Upper lobe of left lung (tissue), 6 donors: ENCODE results near the gene MFSD2A. TPM values are rescaled to one million over a fixed set of nuclear protein-coding genes. Genes with fewer than 3 reads are reported as not detected.

ENCODE experiments used
- ATAC-seq, 2 donors: fragments of 200-7000 bp; cut with Tn5 transposase; one replicate each; pipeline ENCODE4 v1.9.1; 2022; ENCODE audit warnings: mild to moderate bottlenecking in 2 of 2, moderate library complexity in 2 of 2; ENCODE audit not compliant: low FRiP score in 2 of 2
- DNase-seq, 2 donors: peaks; one replicate each; pipeline ENCODE4 v3.0.0-alpha.2; 2019 to 2020
- H3K27ac ChIP-seq, 4 donors: fragments of 200-600 bp; sonication (generic); one replicate each; pipeline ENCODE4 v1.5.1; 2016 to 2019
- H3K27me3 ChIP-seq, 4 donors: fragments of 200-600 bp; sonication (generic); one replicate each; pipeline ENCODE4 v1.5.1; 2017 to 2019
- H3K36me3 ChIP-seq, 4 donors: fragments of 200-600 bp; sonication (generic); one replicate each; pipeline ENCODE4 v1.5.1; 2016 to 2019
- H3K4me1 ChIP-seq, 4 donors: fragments of 200-600 bp; sonication (generic); one replicate each; pipeline ENCODE4 v1.5.1; 2018 to 2019
- H3K4me3 ChIP-seq, 4 donors: fragments of 200-600 bp; sonication (generic); one replicate each; pipeline ENCODE4 v1.5.1; 2017 to 2019; ENCODE audit warnings: mild to moderate bottlenecking in 2 of 4, moderate library complexity in 1 of 4
- H3K9me3 ChIP-seq, 4 donors: fragments of 200-600 bp; sonication (generic); one replicate each; pipeline ENCODE4 v1.5.1; 2018 to 2019
- CTCF ChIP-seq, 6 experiments: fragments of 450-650 bp in 4 of 6; fragments of 200-600 bp in 2 of 6; sonication (generic) in 2 of 6; IDR thresholded peaks; one replicate each; pipeline ENCODE4 v1.5.1; 2016 to 2019; ENCODE audit warnings: antibody characterized with exemption in 6 of 6
- EP300 ChIP-seq, 4 donors: sonication (generic); formaldehyde crosslinking; IDR thresholded peaks; one replicate each; pipeline ENCODE4 v1.5.1; 2017; ENCODE audit warnings: antibody characterized with exemption in 4 of 4, control low read depth in 2 of 4
- POLR2A ChIP-seq, 4 donors: fragments of 450-650 bp; IDR thresholded peaks; one replicate each; pipeline ENCODE4 v1.5.1; 2016 to 2017; ENCODE audit warnings: antibody characterized with exemption in 4 of 4, mild to moderate bottlenecking in 2 of 4
- POLR2AphosphoS5 ChIP-seq, 2 donors: sonication (generic); formaldehyde crosslinking; IDR thresholded peaks; one replicate each; pipeline ENCODE4 v1.5.1; 2017; ENCODE audit warnings: antibody characterized with exemption in 2 of 2
- WGBS, 2 donors: methylation state at CpG; one replicate each; pipeline ENCODE4 v1.1.5; 2017 to 2018; 5-methylcytosine and 5-hydroxymethylcytosine counted together
- total RNA-seq, 6 donors: library from RNA; depleted of rRNA in 4 of 6; stranded (reverse); fragments of >200 nt in 4 of 6; gene quantifications; one replicate each; pipeline versions ENCODE4 v1.1.0 to v1.2.1, GENCODE V29; 2016 to 2021
- donor health status: DM: no; HTN: no; CAD: no; lungs with moderate emphysema.
- donor health status: DM: no; HTN: yes; CAD: no; lungs with severe emphysema.

Gene MFSD2A
- total RNA-seq, 6 donors from 2014 or later: 63.9 to 196 (median 109) TPM

- H3K4me3 ChIP-seq: no peak overlapping the region
- 48 to 54% methylated on average over 8 of the region's 8 CpGs for WGBS, 2 donors
- H3K27me3 ChIP-seq: no peaks in the 10 kb centered on the region
- TF ChIP-seq CTCF (IDR thresholded peaks at IDR 0.05): no peak
- no peak for TF ChIP-seq POLR2A (IDR thresholded peaks at IDR 0.05)
- no peak for TF ChIP-seq EP300 (IDR thresholded peaks at IDR 0.05)
- TF ChIP-seq POLR2AphosphoS5 (IDR thresholded peaks at IDR 0.05): no peak
- peaks cover 3 to 11% (median 6%) of the 10 kb centered on the region in 4 donors for H3K4me1 ChIP-seq
- H3K27ac ChIP-seq: no peak overlapping the region
- ATAC-seq (no peak), DNase-seq (no peak)
- H3K9me3 ChIP-seq: no peaks in the 10 kb centered on the region
- no peaks in the 10 kb centered on the region for H3K36me3 ChIP-seq
Measured at GRCh38 chr1:39944410-39945112, 10.4 kb upstream of the MFSD2A start.

GRCh38 chr1:39946216-39946615 is 8.7 kb upstream of the MFSD2A start:
- Histone ChIP-seq H3K36me3 (no peaks in the 10 kb centered on the region), H3K27me3 (no peaks in the 10 kb centered on the region), H3K4me3 (no peak overlapping the region), H3K27ac (no peak overlapping the region), H3K9me3 (no peaks in the 10 kb centered on the region), H3K4me1 (peaks cover 0 to 2% (median 0%) of the 10 kb centered on the region in 4 donors)
- DNase-seq (no peak), ATAC-seq (no peak)
- WGBS, 2 donors: 73 to 78% methylated on average over 3 to 4 of the region's 4 CpGs
- no peak for TF ChIP-seq POLR2AphosphoS5 (IDR thresholded peaks at IDR 0.05)
- no peak for TF ChIP-seq CTCF (IDR thresholded peaks at IDR 0.05)
- no peak for TF ChIP-seq EP300 (IDR thresholded peaks at IDR 0.05)
- no peak for TF ChIP-seq POLR2A (IDR thresholded peaks at IDR 0.05)

GRCh38 chr1:39947260-39947659 is 7.7 kb upstream of the MFSD2A start:
- Histone ChIP-seq H3K9me3 (no peaks in the 10 kb centered on the region), H3K27me3 (no peaks in the 10 kb centered on the region), H3K27ac (no peak overlapping the region), H3K4me3 (no peak overlapping the region), H3K36me3 (no peaks in the 10 kb centered on the region), H3K4me1 (peaks cover 0 to 2% (median 0%) of the 10 kb centered on the region in 4 donors)
- 61 to 66% methylated on average over 4 of the region's 4 CpGs for WGBS, 2 donors
- no peak for TF ChIP-seq EP300 (IDR thresholded peaks at IDR 0.05)
- no peak for TF ChIP-seq CTCF (IDR thresholded peaks at IDR 0.05)
- TF ChIP-seq POLR2A (IDR thresholded peaks at IDR 0.05): no peak
- TF ChIP-seq POLR2AphosphoS5 (IDR thresholded peaks at IDR 0.05): no peak
- no peak for ATAC-seq
- no peak for DNase-seq

GRCh38 chr1:39949891-39950290 is 5.1 kb upstream of the MFSD2A start:
- WGBS, 2 donors: 67 to 83% methylated on average over 2 of the region's 2 CpGs
- Histone ChIP-seq H3K27me3 (no peaks in the 10 kb centered on the region), H3K9me3 (no peaks in the 10 kb centered on the region), H3K27ac (no peak overlapping the region), H3K4me3 (no peak overlapping the region), H3K36me3 (no peaks in the 10 kb centered on the region), H3K4me1 (peaks cover 4 to 15% (median 6%) of the 10 kb centered on the region in 4 donors)
- ATAC-seq (no peak), DNase-seq (no peak)
- TF ChIP-seq CTCF (IDR thresholded peaks at IDR 0.05) (no peak), EP300 (IDR thresholded peaks at IDR 0.05) (no peak), POLR2AphosphoS5 (IDR thresholded peaks at IDR 0.05) (no peak), POLR2A (IDR thresholded peaks at IDR 0.05) (no peak)

GRCh38 chr1:39951926-39952325 is 3.0 kb upstream of the MFSD2A start:
- ATAC-seq (no peak), DNase-seq (no peak)
- Histone ChIP-seq H3K4me3 (no peak overlapping the region), H3K36me3 (no peaks in the 10 kb centered on the region), H3K9me3 (no peaks in the 10 kb centered on the region), H3K4me1 (peaks cover 18 to 34% (median 23%) of the 10 kb centered on the region in 4 donors), H3K27me3 (no peaks in the 10 kb centered on the region), H3K27ac (no peak overlapping the region)
- WGBS, 2 donors: 67 to 85% methylated on average over 3 of the region's 3 CpGs
- TF ChIP-seq POLR2AphosphoS5 (IDR thresholded peaks at IDR 0.05) (no peak), CTCF (IDR thresholded peaks at IDR 0.05) (no peak), POLR2A (IDR thresholded peaks at IDR 0.05) (no peak), EP300 (IDR thresholded peaks at IDR 0.05) (no peak)
